CD4-positive, alpha-beta T cell treated with Interleukin-12 subunit alpha and Interleukin-12 subunit beta, for 1 hour (primary cell): Measurements from ENCODE around the gene TTC7B.

ENCODE experiments used
- DNase-seq: peaks from one replicate; pipeline ENCODE4 v3.0.0-alpha.2; 2020

The TTC7B gene

DNA sequence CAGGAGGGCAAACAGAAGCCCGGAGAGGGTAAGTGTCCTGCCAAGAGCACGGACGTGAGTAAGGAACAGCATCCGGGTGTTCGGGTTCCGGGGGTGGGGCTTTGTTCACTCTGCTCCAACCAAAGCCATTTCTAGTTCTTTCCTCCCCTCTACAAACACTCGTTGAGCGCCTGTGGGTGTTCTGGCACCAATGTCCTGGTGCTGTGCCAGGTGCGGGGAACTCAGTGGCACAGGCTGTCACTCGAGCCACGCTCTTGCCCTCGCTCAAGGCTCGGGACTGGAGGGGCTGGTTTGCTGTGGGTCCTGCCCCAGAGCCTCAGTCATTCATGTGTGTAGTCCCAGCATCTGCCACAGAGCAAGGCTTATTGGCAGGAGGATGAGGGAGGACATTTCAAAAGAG, 261.9 kb downstream of the TTC7B start:
- DNase-seq: no peak

DNA sequence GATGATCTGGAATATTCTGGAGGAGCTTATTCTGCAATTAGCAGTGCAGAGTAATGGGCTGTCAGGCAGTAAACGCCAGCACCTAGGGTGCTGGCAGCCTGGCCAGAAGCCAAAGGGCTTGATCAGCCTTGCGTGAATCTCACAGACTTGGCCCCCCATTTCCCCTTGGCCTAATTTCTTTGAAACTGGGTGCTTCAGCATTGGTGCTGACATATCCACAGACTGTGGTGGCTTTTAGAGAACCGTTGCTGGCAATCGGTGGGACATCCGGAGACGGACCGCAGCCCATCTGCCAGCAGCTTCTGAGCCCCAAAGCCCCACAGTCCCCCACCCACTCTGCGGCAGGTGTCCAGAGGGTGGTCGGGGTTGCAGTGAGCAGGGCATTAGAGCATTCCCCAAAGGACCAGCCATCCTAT, 262.3 kb downstream of the TTC7B start:
- DNase-seq: no peak

DNA sequence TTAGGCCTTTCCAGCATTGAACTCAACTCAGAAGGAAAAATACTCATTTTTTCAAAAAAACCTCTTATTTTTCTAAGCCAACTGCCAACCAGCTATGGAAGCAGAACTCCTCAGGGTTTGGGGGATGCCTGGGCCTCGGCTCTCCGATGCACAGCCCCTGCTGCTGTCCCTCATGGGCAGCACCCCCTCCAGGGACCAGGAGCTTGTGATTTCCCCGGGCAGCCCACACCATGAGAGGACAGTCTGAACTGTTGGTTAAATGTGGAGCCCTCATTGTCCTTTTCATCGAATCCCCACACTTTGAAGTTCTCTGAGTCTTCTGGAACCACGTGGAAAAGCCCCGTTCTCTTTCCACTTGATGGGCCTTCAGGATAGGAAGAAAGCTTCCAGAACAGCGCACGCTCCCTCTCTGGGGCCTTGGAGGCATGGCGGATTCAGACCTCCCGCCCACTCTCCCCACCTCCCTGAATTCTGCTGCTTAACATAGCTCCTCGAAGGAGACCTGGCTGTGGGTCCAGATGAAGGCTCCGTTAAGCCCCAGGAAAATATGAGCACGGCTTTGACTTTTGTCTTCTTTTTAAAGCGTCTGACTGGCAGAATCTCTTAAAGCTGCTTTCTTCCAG, 262.8 kb downstream of the TTC7B start:
- no peak for DNase-seq

DNA sequence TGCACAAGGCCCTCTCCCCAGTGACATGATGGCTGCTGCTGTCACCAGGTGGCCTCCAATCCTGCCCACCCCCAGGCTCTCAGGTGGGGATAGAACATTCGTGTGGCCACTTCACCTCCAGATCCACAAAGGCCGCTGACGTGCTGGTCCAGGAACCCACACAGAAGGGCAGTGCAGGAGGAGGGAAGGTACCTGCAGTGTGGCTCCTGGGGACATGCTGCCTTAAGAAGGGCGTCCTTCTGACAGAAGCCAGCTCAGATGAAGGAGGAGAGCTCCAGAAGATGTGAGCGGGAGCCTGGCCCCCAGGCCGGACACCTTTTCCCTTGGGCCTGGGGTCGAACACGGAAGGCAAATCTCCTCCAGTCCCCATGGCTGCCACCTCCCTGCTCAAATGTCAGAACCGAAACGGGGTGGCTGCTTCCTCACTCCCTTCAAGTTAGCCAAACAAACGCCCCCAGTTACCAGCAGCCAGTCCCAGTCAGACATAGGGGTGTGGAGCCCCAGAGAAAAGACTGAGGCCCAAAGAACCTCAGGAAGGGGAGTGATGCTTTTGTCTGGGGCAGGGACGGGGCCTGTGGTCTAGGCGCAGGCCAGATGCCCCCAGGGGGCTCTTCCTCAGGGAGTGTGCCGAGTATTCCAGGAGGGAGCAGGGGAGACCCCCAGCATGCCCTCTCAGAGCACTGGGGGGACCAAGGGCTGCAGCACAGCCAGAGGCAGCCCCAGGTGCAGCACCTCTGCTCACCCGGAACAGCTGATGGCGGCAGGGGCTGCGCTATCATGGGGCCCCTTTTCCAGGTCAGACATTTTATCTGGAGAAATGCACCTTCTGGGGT, 263.5 kb downstream of the TTC7B start:
- no peak for DNase-seq

- DNase-seq: no peak
Observed at GRCh38 chr14:90551733-90552464, 264.3 kb downstream of the TTC7B start.

DNA sequence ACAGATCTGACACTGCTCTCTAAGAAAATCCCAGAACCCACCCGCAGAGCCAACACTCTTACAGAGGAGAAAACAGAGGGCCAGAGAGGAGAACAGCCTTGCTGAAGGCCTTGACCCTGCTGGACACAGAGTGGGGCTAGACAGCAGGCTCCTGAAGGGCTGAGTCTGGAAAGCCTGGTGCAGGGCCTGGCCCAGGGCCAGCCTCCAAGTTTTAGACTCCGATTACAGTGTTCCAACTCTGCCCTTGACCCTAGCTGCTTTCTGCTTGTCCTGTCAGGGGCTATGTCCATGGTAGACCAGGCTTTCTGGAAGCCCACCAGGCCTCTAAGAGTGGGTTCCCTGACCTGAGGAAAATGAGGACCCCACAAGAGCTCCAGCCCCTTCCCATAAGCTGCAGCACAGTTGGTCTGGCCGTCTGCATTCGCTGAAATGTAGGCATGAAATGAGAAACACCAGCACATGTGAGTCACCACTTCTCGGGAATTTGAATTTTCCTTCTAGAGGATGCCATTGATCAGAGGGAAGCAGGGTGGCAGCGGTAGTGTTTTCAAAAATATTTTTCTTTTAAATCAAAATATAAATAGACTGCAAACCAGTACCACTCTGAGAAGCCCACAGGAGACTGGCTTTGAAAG, 265.0 kb downstream of the TTC7B start:
- no peak for DNase-seq

DNA sequence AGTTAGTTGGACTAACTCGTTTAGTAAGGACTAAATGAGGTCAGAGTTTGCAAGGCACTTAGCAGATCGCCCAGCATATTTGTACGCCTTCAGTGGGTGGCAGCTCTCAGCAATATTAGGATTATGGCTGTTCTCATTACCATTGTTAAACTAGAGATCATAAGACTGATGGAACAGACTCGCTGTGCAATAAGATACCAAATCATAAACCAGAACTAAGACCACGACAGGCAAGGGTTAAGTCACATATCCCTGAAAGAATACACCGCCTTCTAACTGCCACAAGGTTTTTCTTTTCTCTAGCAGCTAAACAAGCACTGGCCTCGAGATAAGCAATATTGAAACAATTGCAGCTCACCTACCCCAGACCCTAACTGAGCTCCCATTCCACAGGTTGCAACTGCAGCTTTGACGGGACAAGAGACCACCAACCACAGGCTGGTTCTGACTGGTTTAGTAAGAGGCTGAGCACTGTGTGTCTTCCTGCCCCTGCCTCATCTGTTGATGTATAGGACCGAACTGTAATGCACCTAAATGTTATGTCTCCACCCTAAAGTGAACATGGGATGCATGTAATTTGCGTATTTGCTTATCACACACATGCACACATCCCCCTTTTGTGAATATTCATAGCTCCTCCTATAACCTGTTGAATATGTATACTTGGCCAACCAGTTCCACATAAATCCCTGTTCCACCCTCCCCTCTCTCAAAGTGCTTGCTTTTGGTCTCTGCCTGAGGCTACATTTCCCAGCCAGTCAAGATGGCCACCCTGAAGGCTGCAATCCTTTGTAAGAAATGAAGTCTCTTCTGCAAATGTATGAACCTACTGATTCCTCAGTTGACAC, 266.2 kb downstream of the TTC7B start:
- no peak for DNase-seq

DNA sequence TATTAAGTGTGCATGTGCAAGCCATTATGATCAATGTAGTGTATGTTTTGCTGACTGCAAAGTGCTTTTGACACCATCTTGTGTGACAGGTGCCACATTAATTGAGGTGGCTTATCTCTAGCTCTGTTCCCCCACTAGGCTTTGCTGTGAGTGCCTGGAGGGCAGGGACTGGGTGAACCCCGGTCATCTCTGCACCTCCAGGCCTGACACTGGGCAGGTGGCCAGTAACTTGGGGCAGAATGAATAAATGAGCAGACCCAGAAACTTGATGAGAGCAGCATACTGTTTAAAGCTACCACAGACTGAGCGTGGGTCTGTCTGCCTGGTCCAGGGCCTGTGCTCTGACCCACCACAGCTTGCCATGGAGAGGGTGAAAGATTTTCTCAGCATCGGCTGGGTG, 267.8 kb downstream of the TTC7B start:
- no peak for DNase-seq

DNA sequence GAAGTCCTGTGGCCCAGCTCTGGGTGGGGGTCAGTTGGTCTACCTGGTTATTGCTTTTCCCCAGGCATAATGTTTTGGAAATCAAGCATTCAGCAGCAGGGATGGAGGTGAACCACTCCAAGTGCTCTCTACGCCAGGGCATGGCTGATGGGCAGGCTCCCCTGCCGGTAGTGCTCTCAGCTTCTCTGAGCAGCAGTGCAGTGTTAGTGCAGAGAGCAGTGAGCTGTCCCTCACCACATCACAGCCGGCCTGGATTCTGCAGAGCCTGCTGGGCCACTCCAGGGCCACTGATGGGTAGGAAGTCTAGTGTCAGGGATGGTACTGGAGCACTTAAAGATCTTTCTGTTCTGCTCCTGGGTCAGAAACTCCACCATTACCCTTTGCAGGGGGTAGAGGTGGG, 268.3 kb downstream of the TTC7B start:
- DNase-seq: no peak

GRCh38 chr14:90547250-90547649, 269.0 kb downstream of the TTC7B start:
- DNase-seq: no peak

- DNase-seq: no peak
Observed at GRCh38 chr14:90546767-90547166, 269.5 kb downstream of the TTC7B start.

GRCh38 chr14:90545966-90546751, 270.1 kb downstream of the TTC7B start:
- DNase-seq: no peak

DNA sequence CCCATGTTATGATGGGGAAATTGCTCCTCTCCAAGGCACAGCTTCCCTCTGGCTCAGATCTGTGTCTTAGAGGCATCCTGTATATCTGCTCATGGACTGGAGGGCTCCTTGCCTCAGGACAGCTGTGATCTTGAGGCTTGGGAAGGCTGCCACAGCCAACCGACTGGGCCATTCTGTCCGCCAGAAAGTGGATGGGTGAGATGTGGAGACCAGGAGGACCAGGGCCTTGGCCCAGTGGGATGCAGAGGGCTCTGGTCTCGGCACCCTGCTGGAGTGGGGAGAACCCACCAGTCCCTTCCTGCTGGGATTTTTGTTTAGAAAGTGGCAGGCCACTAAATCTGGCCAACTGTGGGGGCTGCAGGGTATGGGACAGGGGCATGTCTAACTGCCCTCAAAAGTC, 270.8 kb downstream of the TTC7B start:
- no peak for DNase-seq

DNA sequence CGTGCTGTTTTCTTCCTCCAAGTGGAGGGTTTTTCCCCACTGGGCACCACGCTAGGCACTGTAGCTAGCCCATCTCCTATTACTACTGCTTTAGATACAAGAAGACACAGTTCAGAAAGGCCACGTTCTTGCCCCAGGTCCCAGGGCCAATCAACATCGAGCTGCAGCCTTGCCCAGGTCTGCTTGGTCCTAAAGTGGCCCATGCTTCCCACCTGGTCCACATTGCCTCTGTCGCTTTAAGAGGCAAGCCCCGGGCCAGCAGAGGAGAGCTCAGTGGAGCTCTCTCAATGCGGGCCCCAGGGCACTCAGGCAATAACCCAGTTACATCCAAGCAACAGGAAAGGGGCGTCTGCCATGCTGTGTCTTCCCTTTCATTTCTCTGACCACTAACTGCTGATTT, 271.3 kb downstream of the TTC7B start:
- DNase-seq: no peak

GRCh38 chr14:90544566-90544965, 271.7 kb downstream of the TTC7B start:
- no peak for DNase-seq

DNA sequence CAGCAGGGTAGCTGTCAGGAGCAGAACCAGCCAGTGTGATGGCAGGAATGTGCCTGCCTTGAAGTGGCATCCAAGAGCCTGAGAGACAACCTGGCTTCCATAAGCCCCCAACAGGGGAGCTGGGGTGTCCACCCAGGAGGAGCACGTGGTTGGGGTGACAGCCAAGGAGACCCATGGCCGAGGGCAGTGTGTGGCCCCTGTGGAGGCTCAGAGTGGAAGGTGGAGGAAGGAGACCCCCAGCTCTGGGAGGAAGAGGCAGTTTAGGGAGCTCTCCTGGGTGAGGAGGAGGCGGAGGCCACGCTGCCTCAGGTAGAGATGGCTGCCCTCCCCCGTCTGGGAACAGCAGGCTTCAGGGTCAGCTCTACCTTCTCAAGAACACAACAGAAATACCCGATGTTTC, 272.4 kb downstream of the TTC7B start:
- DNase-seq: no peak

GRCh38 chr14:90541076-90541634, 275.1 kb downstream of the TTC7B start:
- no peak for DNase-seq

- no peak for DNase-seq
Observed at GRCh38 chr14:90540437-90540836, 275.8 kb downstream of the TTC7B start.

DNA sequence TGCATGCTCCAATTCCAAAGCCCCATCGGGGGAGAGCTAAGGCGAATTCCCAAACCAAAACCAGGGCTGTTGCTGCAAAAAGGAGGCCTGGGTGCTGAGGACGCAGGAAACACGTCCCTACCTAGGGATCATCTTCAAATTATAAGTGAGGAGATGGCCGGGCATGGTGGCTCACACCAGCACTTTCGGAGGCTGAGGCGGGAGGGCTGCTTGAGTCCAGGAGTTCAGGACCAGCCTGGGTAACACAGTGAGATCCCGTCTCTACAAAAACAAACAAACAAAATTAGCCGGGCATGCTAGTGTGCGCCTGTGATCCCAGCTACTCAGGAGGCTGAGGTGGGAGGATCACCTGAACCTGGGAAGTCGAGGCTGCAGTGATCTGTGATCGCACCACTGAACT, 276.2 kb downstream of the TTC7B start:
- no peak for DNase-seq

DNA sequence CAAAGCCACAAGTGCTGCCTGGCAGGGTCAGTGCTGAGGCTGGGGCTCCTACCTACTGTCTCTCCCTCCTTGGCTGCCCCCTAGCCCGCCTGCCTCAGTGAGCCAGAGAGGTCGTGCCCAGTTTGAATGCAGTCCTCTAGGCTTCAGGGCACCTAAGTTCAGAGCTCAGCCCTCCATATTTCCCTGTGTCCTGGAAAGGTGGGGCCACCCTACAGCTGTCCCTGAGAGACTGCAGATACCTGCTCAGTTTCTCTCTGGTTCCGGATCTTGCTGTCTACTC, 276.8 kb downstream of the TTC7B start:
- DNase-seq: no peak

DNA sequence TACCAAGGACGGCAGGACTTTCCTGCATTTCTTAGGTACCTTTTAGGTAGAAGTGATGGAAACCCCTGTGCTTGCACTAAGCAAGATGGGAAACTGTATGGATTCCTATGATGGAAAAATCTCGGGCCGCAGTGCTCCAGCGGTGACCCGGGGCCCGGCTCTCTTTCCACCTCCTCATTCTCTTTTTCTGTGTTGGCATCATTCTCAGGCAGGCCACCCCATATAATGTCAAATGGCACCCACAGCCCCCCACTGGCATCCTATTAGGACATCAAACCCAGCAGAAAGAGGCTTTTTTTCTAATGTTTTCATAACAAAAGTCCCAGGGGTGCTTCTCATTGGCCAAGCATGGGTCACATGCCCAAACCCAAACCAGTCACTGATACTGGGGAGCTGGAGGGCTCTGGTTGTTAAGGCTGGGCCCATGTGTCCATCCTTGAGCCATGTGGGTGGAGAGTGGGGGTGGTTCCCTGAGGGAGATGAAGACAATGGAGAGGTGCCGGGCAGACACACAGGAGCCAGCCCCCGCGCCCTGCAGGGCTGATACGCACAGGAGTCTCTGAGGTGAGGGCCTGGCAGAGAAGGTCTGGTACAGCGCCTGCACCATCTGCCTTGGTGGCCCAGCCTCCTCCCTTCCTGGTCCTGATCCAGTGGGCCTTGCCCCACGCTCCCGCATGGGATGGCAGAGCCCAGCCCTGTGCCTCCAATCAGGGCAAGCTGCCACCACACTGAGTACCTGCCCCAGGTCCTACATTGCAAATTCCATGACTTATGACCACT, 277.3 kb downstream of the TTC7B start:
- DNase-seq: no peak
